NCI-H187 treated with DMSO at 0.1 percent for 48 hours (cell line): ENCODE data around the gene UGT1A6.

ENCODE experiments used
- DNase-seq: peaks from one replicate; lab custom pipeline; 2025; lab: John Stamatoyannopoulos, UW

The UGT1A6 gene

DNA sequence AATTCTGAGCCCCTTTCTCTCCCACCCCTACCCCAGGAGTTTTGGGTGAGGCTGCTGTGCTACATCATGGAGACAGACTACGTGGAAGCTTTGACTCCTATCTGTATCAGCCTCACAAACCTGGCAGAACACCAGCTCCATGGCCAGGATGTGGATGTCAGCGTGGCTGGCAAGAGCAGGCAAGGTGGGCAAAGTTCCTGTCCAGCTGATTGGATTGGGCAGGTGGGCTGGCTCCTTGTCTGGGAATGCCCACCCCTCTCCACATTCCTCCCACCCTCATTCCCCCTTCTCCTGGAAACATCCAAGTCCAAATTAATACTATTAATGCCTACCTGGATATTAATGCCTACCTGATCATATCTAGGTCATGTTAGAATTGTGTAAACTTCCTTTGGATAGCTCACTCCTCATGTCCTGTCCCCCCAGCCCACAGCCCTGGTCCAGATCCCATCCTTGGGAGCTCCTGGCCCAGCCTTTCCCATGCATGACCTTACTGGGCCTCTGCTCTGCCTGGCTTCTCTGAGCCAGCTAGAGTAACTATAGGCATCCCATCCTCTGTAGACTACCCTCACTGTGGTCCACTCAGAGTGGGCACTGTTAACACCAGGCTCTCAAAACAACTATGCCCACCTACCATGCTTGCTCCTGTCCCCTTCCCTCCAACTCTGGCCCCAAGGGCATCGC is 109.6 kb downstream of the UGT1A6 start:
- DNase-seq, result no peak

- no peak for DNase-seq
These were observed 110.7 kb downstream of the UGT1A6 start for GRCh38 chr2:233803292-233803911.

DNA sequence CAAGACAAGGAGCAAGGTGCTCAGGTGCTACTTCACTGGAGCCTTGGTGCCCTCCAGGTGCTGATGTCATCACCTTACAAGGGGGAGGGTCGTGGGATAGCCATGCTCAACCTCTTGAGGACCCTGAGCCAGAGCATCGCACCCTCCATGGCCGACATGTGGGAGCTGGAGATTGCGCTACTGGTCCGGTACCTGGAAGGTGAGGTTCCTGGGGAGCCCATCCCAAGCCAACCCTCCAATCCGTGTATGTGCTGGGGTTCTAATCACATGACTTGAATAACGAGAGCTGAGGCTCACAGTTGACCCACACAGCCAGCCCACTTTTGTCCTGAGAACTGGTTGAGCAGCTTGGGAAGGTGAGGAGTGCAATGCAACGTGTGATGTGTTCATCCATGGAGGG is 111.3 kb downstream of the UGT1A6 start:
- DNase-seq, result no peak

- no peak for DNase-seq
These were observed 114.7 kb downstream of the UGT1A6 start for GRCh38 chr2:233807215-233807865.

DNA sequence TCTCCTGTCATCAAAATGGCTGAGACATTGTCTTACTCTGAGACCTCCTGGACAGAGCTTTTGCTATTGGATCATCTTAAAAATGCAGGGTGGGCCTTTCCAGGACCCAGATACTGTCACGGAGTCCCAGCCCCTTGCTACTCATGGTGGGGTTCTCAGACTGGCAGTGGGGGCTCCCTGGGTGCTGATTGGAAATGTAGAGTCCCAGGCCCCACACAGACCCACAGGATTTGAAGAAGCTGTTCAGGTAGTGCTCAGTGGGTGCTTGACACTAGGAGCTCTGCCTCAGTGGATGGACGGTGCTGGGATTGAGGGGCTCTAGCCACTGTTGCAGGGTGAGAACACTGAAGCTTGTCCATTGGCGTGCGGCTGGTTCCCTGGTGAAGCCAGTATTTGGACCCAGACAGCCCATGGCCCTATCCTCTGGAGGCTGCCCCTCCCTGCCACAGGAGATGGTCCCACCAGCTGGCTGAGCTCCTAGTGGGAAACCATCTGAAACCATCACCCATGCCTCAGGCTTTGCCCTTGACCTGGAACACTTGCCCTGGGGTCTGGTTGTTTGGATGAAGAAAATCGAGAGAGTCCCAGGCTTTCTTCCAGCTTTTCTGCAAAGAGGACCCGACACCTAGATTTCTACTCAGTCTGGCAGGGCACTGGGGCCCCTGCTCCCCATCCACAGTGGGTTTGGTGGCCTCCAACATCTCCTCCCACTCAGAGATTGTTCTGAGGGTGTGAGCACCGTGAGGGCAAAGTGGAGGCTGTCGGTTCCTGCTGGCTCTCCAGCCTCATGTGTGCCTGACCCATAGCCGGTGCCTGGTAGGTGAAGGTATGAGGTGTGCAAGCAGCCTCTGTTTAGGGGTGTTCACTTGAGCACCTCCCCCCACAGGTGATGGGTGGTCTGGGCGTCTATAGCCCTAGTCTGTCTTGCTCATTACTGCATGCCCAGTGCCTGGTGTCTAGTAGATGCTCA is 115.6 kb downstream of the UGT1A6 start:
- DNase-seq, result no peak

DNA sequence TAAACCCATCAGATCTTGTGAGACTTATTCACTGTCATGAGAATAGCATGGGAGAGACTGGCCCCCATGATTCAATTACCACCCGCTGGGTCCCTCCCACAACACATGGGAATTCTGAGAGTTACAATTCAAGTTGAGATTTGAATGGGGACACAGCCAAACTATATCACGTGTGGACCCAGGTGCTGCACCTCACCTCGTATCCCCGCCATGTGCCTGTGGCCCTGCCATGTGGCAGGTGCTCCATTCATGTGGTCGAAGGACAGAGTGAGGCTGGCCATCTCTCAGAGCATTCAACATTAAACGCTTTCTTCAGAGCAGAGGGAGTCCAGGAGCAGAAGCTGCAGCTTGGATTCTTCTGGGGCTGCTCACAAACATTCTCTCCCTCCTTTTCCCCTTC is 117.7 kb downstream of the UGT1A6 start:
- DNase-seq, result no peak

GRCh38 chr2:233811087-233811486 is 118.4 kb downstream of the UGT1A6 start:
- no peak for DNase-seq

DNA sequence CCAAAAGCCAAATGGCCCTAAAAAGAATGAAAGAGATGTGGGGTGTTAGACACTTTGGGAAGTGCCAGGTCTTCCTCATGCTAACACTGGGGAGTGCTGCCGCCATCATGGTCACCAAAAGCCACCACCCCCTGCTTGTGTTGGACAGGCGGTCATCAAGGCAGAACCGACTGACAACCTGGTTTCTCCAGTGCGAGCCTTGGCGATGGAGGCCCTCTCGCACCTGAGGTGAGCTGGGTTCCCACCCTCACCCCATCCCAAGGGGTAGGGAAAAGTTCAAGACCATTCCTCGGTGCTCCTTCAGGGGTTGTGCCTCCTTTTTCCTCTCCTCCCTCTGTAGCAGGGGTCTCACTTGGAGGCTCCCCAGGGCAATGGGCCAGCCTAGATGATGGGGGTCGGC is 119.0 kb downstream of the UGT1A6 start:
- DNase-seq, result no peak

DNA sequence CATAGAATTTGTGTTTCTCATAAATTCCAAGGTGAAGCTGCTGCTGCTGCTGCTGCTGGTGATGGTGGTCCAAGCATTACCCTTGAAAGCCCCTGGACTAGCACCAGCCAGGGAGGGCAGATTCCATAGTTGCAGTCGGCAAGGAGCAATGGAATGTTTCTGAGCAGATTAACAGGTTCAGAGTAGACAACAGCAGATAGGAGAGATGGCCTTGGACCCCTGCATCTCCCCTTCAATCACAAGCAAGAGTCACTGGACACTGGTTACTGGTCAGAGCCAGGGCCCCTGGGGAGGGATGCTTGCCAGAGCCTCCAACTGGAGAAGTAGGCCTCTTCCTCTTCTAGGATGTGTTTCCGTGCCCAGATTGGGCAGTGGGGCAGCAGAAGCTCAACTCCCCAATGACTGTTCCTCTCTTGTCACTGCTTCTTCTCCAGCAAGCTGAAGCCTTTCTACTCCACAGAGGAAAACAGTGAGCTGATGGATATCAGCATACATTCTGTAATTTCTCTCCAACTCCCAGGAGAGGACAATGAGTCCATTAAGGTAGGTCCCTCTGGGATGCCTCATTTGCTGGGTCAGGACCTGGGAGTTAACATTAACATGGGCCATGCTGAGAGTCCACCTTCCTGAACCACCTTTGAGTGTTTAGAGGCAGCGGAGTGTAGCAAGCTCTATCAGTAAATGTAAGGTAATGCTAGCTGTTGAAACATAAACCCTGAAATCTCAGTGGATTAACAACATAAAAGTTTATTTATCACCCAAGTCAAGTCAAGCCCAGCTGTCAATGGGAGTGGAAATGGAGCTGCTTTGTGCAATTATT is 120.8 kb downstream of the UGT1A6 start:
- DNase-seq, result no peak

DNA sequence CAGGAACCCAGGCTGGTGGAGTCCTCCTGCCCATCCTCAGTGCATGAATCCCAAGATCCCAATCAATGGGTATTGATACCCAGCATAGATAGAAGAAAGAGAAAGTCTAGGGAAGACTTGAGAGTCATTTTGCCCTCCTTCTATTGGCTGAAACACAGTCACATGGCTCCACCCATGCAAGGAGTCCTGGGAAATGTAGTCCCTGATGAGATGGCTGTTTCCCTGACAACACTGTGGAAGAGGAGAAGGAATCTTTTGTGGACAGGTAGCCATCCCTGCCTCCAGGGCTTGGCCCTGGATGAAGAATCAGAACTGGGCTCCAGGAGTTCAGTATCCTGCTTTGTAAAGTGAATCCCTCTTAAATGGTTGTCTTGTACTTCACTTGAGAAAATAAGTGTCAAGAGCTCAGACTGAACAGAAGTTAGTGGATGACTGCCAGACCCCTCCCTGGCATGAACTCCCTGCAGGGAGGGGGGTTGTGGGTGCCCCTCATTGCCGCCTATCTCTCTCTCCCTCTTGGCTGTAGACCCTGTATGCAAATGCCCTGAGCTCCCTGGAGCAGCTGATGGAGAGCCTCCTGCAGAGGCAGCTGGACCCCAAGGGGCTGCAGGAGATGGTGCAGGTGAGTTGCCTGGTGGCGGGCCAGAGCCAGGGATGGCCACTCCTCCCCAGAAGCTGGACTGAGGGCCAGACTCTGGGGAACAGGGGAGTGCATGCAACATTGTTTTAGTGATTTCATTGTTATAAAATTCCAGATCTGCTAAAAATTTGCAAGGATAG is 121.6 kb downstream of the UGT1A6 start:
- no peak for DNase-seq

DNA sequence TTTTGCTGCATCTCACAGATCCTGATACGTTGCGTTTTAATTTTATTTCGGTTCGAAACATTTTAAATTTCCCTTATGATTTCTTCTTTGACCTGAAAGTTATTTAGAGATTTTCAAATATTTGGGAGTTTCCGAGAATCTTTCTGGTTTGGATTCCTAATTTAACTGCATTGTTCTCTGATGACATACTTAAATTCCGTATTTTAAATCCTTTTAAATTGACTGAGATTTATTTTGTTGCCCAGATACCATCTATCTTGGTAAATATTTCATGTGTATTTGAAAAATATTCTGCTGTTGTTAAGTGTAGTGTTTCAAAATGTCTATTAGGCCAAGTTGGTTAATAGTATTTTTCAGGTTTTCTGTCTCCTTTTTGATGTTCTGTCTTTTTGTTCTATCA is 123.2 kb downstream of the UGT1A6 start:
- no peak for DNase-seq

- DNase-seq, result no peak
These were observed 123.6 kb downstream of the UGT1A6 start for GRCh38 chr2:233816334-233816733.

DNA sequence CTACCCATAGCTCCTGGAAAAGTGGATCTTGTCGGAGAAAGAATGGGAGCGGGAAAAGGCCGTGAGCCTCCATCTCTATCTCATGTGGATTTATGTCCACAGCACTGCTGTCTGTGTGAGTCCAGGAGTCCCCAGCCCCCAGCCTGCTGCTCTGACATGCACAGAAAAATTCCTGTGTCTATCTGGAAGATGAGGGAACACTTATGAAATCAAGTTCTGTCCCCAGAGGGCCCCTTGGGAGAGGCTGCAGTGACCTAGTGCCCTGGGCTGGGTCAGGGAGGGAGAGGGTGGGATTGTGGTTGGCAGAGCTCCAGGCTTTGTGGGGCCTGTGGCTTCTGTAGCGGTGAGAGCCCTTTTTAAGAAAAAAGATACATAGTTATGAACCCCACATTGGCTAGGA is 124.1 kb downstream of the UGT1A6 start:
- DNase-seq, result no peak

GRCh38 chr2:233817361-233817911 is 124.7 kb downstream of the UGT1A6 start:
- no peak for DNase-seq

DNA sequence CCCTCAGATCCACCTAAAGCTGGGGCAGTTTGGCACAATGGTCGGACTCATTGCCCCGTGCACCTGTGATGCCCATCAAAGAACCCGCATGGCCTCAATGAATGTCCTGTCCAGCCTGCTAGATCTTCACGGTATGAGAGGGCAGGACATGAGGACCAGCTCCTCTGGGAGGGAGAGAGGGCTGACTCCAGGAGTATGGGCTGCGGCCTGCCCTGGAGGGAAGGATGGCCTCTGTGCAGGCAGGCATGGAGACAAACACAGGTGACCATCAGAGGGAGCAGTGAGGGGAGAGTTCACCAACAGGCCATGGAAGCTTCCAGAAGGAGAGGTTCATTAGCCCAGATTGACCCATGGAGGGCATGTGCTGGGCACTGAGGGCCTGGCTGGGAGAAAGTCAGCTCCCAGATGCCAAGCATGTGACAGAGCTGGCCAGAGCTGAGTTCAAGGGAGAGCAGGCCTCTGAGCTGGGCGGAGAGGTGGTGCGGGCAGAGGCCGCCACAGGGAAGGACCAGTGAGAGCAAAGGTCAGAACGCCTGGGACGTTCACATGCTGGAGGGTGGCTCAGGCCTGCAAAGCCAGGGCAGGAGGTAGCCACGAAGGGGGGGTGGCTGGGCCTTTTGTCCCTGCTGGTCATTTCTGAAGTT is 125.4 kb downstream of the UGT1A6 start:
- no peak for DNase-seq

GRCh38 chr2:233818639-233819621 is 126.2 kb downstream of the UGT1A6 start:
- no peak for DNase-seq

GRCh38 chr2:233819884-233820773 is 127.4 kb downstream of the UGT1A6 start:
- DNase-seq, result no peak

GRCh38 chr2:233820774-233821105 is 128.1 kb downstream of the UGT1A6 start:
- DNase-seq, result no peak
